Caki2 (cell line): ENCODE results near the gene PCNT. TPM values are rescaled to one million over a fixed set of nuclear protein-coding genes. Genes with fewer than 3 reads are reported as not detected.

ENCODE experiments used
- DNase-seq: peaks from one replicate; pipeline ENCODE4 v3.0.0-alpha.2; 2015; ENCODE audit warnings: low read depth
- in situ Hi-C: cut with HindIII; loops from 2 replicates; pipeline ENCODE4 v1.10.0; 2016; ENCODE audit warnings: low sequenced_read_pairs, low pct_unique_long_range_greater_than_20kb, mixed read lengths
- total RNA-seq: library from RNA; depleted of rRNA; stranded (reverse); fragments of >200 nt; shearing (Covaris generic); gene quantifications from 2 replicates; pipeline ENCODE4 v1.2.3, GENCODE V29; 2014; ENCODE audit warnings: low replicate concordance; rRNA removed

PCNT gene
- total RNA-seq, 1 experiment from 2014 or later, result 8.5 TPM

DNA sequence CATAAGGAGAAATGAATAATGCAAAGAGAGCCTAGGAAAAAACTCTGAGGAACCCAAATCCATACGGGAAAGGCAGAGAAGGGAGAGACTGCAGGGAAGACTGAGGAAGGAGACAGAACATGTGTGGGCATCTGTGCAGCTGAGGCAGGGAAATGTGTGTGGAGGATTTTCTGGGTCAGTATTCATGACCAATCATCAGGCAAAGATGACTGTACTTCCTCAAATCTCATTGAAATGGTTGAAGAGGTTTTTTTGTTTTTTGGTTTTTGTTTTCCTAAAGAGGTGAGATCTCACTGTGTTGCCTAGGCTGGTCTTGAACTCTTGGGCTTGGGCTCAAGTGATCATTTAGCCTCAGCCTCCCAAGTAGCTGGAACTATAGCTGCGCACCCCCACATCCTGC lies 150.4 kb downstream of the PCNT start:
- in situ Hi-C loops, result no loop called here
- DNase-seq, result no peak

GRCh38 chr21:46475296-46475695 lies 151.3 kb downstream of the PCNT start:
- no peak for DNase-seq
- in situ Hi-C loops, result no loop called here

DNA sequence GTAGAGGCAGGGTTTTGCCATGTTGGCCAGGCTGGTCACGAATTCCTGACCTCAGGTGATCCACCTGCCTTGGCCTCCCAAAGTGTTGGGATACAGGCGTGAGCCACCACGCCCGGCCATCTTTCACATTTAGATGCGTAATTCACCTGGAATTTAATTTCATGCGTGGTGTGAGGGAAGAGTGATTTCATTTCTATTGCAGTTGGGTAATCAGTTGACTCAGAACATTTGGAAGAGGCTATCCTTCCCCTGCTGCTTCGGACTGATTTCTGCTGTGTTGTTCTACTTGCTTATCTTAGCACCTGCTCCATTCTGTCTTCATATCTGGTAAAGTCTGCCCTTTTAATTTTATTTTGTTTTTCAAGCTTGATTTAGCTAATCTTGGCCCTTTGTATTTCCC lies 153.8 kb downstream of the PCNT start:
- in situ Hi-C loops, result no loop called here

GRCh38 chr21:46478910-46479309 lies 155.0 kb downstream of the PCNT start:
- in situ Hi-C loops, result no loop called here
- no peak for DNase-seq

More for the DNA sequence above, 153.8 kb downstream of the PCNT start:
- DNase-seq, result no peak

GRCh38 chr21:46480466-46480865 lies 156.5 kb downstream of the PCNT start:
- no peak for DNase-seq
- in situ Hi-C loops, result no loop called here

DNA sequence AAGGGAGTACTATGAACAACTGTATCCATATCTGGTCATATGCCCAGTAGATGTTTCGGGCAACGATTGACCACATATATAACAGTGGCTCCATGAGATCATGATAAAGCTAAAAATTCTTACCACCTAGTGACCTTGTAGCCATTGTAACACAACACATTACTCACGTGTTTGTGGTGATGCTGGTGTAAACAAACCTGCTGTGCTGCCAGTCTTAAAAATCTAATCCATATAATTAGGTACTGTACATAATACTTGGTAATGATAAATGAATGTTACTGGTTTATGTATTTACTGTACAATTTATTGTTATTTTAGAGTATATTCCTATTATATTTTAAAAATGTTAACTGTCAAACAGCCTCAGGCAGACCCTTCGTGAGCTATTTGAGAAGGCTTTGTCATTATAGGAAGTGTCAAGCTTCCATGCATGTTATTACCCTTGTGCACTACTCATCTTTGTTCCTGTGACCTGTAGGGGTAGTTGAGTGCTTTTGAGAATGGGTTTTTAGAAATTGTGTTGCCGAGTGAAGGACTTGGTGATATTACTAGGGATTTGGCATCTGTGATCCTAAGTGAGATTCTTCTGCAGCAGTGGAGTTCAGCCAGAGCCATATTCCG lies 158.4 kb downstream of the PCNT start:
- no peak for DNase-seq
- in situ Hi-C loops, result no loop called here

DNA sequence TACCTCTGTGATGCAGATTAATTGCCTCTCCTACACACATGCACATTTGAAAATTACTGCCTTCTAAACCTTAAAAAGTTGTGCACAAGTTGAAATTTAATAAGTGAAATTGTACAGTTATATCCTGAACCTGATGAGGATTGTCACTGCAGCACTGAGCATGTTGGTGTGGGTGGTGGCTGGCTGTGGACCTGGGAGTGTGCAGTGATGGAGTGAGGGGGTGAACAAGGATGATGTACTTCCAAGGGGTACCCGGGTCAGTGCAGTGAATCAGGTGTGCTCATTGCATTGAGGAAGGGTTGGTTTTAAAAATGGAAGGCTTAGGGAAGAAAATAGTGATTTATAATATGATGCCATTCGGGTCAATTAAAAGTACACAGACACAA lies 158.9 kb downstream of the PCNT start:
- DNase-seq, result no peak
- in situ Hi-C loops, result no loop called here

DNA sequence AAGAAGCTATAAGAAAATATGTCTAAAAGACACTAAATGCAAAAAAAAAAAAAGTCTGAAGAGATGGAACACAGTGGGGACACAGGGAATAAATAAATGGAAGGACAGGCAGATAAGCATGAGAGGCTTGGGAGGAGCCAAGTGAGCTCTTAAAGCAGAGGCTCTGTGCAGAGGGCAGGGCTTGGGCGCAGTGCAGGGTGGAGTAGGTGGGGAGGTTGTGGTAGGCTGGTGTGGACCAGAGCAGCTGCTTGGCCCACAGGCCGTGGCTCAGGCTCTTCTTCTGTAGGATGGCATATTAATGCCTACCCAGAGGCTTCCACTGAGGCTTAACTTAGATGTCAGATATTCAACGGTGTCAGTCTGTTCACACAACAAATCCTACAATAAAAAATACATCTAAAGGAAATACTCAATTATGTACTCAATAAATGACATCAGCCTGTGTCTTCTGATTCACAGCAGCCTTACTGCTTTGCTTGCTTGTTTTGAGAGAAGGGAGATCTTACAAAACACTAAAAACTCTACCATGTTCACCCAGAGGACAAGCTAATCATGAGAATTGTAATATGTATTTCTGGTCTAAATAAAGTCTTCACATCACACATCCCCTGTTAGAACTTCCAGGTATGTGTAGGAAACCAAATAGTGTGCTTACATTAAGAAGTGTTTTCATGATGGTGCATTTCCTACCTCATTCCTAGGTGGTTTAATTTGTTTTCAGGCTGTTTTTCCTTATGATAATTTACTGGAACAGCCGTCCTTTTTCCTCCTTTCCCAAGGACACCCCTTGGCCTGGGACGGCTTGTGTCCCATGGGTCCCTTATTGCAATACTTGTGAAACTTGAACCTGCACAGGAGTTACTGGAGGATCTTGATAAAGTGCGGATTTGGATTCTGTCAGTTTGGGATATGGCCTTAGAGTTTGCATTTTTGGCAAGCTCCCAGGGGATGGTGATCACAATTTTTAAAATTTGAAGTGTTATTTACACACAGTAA lies 159.6 kb downstream of the PCNT start:
- DNase-seq, result no peak
- in situ Hi-C loops, result no loop called here

DNA sequence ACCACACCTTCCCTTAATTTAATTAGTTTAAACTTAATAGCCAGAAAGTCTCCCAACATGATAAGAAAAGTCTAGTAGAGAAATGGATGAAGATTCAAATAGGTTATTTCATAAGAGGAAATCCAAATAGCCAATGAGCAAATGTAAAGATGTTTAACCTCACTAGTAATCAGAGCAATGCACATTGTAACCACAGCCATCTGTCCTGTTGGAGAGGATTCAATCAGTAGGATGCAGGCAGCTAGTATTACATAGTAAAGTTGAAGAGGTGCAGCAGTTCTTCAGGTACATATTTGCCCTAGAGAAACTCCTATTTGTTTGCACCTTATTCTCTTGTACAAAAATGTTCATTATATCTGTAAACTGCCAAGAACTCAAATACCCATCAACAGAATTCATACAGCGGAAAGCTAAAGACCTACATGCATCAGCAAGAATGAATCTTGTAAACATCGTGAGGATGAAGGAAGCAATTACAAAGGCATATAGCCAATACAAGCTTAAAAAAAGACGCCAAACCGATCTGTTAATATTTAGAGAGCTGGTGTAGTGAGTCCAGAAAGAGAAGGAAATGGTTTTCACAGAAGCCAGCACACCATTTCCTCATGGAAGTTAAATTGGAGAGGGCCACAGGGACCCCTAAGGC lies 162.6 kb downstream of the PCNT start:
- DNase-seq, result no peak
- in situ Hi-C loops, result no loop called here

DNA sequence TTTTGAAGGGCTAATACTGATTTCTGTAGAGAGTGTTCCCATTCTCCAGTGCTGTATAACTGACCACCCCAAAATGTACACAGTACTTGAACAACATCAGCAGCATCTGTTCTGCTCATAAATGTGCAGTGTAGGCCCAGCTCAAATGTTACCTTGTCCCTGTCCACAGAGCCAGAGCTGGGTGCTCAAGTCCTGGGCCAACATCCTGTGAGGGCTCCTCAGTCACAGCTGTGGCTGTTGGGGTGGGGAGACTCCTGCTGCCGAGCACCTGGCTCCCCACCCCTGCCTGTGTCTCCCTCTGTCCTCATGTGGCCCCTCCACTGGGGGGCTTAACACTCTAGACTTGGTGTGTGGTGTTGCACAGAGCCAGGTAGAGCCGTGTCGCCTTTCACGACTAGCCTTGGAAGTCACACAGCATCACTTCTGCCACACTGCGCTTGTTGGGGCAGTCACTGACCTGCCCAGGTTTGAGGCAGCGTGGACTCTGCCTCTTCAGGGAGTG lies 165.3 kb downstream of the PCNT start:
- in situ Hi-C loops, result no loop called here
- no peak for DNase-seq

DNA sequence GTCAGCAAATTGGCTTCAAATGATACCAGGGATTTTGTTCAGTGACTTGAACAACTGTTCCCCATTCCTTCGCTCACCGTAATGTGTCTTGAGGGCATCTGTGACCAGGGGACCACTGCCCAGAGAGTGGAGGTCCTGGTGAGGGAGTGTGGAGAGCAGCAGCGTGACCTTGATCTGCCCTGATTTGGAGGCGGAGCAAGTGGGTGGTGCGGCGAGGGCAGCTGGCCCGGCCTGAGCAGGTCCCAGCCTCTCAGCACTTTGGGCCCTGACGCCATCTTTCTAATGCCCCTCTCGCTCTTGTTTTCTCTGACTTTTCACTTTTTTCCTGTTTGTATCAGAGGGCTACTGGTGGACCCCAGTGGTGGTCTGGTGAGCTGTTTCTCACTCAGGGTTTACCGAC lies 165.8 kb downstream of the PCNT start:
- in situ Hi-C loops, result no loop called here

DNA sequence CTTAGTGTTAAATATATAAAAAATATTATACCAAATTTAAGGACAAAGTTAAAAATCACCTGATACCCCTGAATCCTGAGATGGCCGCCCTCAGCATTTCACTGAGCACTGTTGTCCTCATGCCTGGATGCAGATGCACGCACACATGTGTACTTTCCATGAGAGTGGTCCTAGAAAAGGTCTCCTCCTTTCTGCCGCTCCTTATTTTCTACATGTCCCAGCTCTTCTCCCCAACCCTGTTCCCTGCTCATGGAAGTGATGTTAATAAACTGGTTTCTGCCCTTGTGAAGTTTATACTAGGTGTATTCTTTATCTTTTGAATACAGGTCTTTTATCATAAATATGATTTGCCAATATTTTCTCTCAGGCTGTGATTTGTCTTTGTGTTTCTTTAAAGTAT lies 167.6 kb downstream of the PCNT start:
- DNase-seq, result no peak
- in situ Hi-C loops, result no loop called here

More for the DNA sequence above, 165.8 kb downstream of the PCNT start:
- DNase-seq, result no peak

- no peak for DNase-seq
- in situ Hi-C loops, result no loop called here
Measured at GRCh38 chr21:46492851-46493250, 168.9 kb downstream of the PCNT start.

DNA sequence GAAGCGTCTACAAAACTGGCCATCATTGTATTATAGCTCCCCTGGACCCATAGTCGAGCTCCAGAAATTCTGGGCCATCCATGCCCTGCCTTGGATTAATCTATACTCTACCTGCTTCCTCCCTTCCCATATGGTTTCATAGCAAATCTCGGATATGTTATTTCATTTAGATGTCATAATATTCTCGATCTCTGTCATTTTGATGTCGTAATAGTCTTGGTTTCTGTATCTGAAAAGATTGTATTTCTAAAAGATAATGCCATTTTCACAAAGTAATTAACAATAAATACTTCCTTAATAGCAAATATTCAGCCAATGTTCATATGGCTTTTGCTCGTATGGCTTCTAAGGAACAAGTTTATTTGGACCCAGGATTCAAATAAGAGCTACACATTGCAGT lies 169.9 kb downstream of the PCNT start:
- in situ Hi-C loops, result no loop called here
- DNase-seq, result no peak

Other genes starting within 250 kb of the PCNT start
- gene COL6A2, start 226.0 kb upstream of the PCNT start, total RNA-seq, result 97.9 and 120 TPM in 2 replicates
- 0.14 TPM in 1 of 2 replicates, not detected in the other for gene FTCD, start 168.6 kb upstream of the PCNT start, total RNA-seq
- 3.8 and 5.4 TPM in 2 replicates for gene SPATC1L, start 139.7 kb upstream of the PCNT start, total RNA-seq
- 16.7 and 18.8 TPM in 2 replicates for gene LSS, start 95.4 kb upstream of the PCNT start, total RNA-seq
- 58.8 and 76.2 TPM in 2 replicates for gene MCM3AP, start 38.5 kb upstream of the PCNT start, total RNA-seq
- 35.5 and 44.3 TPM in 2 replicates for gene YBEY, start 37.8 kb upstream of the PCNT start, total RNA-seq
- gene C21orf58, start 286 bp upstream of the PCNT start, total RNA-seq, result 3.0 and 4.5 TPM in 2 replicates
- gene DIP2A, start 134.7 kb downstream of the PCNT start, total RNA-seq, result 14.6 and 16.8 TPM in 2 replicates